RWPE1 (cell line): ENCODE results near the gene MAGI1.

ENCODE experiments used
- CTCF ChIA-PET: fragments of 350-600 bp; sonication (Branson Sonifier 250); formaldehyde crosslinking; extraction: SDS; loops from one replicate; lab custom pipeline; 2021; lab: Yijun Ruan, JAX
- POLR2A ChIA-PET: fragments of 400-600 bp; formaldehyde crosslinking; extraction: SDS; loops from one replicate; lab custom pipeline; 2020; ENCODE audit warnings: antibody characterized with exemption; ENCODE audit not compliant: low non-redundant PET; lab: Yijun Ruan, JAX
- DNase-seq: peaks from one replicate; pipeline ENCODE4 v3.0.0; 2012; ENCODE audit warnings: low spot score
- H3K27ac ChIP-seq: fragments of 450-650 bp; 2 replicates; pipeline ENCODE4 v1.5.1; 2017
- TF ChIP-seq, protein P1 (sequence below): fragments of 450-650 bp; conservative IDR thresholded peaks from 2 replicates; pipeline ENCODE4 v1.5.1; 2017; ENCODE audit warnings: low read depth, mild to moderate bottlenecking

MAGI1 gene

DNA sequence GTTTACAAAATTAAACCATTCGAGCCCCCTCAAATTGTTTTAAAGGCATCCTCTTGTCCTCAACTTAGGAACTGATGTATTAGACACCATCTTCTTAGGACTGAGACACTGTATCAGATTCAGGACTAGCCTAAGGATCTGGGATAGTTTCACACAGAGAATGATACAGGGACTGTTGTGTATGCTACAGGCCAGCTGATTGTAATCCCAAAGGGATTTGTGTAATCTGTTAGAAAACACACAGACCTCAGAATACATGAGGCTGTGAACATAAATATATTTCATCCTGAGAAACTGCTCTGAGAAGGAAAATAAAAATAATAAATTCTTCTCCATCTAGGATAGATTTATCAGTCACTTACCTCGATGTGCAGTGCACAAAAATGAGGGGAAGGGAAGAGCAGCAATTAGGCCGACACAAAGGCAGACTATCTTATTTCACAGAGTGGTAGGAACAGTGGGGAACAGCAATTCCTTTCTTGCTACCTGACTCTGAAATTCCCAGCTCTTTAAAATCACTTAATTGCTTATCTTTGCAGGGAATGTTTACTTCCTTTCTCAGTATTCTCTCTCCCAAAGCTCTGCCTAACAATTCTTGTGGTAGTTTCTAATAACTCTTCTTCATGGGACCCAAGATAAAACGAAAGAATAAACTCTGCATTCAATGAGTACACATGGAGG, 322.5 kb downstream of the MAGI1 start:
- no peak for DNase-seq
- H3K27ac ChIP-seq, result no peak overlapping the region

DNA sequence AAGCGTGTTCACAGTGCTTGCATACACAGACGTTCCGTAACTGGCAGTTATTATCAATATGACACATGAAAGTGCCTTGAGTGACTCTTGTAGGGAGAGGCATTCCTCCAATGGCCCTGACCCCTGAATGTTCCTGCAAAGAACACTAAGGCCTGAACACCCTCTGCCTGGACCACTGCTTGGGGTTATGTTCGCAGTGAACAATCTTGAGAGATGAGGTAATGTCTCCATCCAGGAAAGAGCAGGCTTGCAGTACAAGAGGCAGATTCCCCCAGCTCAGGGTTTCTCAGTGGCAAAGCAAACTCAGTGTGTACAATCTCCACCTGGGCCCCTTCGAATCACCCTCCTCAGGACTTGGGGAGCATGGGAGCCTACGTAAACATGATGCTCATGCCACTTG, 324.6 kb downstream of the MAGI1 start:
- ChIA-PET POLR2A (no interaction called here), CTCF (no interaction called here)
- TF ChIP-seq, protein P1, sequence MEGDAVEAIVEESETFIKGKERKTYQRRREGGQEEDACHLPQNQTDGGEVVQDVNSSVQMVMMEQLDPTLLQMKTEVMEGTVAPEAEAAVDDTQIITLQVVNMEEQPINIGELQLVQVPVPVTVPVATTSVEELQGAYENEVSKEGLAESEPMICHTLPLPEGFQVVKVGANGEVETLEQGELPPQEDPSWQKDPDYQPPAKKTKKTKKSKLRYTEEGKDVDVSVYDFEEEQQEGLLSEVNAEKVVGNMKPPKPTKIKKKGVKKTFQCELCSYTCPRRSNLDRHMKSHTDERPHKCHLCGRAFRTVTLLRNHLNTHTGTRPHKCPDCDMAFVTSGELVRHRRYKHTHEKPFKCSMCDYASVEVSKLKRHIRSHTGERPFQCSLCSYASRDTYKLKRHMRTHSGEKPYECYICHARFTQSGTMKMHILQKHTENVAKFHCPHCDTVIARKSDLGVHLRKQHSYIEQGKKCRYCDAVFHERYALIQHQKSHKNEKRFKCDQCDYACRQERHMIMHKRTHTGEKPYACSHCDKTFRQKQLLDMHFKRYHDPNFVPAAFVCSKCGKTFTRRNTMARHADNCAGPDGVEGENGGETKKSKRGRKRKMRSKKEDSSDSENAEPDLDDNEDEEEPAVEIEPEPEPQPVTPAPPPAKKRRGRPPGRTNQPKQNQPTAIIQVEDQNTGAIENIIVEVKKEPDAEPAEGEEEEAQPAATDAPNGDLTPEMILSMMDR, result no peak
- DNase-seq, result no peak
- no peak overlapping the region for H3K27ac ChIP-seq

More for the DNA sequence above, 322.5 kb downstream of the MAGI1 start:
- CTCF ChIA-PET, result no interaction called here
- TF ChIP-seq, protein P1, result no peak
- POLR2A ChIA-PET, result no interaction called here

DNA sequence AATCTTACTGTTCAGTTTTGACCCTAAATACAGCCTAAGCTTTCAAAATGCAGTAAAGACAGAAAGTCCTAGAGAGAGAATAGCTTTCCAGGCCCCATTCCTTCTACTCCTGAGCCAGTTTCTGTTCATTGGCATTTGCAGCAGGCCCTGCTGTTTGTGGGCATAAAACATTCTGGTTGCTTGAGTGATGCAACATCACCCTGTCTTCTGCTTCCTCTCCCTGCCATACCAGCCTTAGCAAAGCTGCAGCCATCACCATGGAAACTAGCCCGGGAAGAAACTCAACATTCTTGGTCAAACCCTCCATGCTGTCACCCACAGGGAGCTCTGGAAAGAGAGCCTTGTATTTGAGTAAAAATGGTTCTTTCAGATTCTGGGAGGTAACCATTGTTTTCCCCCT, 325.7 kb downstream of the MAGI1 start:
- DNase-seq, result no peak
- ChIA-PET CTCF (interaction anchor here (0.6 kb wide), 1 partner anchor 1089 kb away, joined by 4 read pairs; no protein-coding TSS in a partner anchor), POLR2A (no interaction called here)
- H3K27ac ChIP-seq, result no peak overlapping the region
- TF ChIP-seq, protein P1, result no peak

DNA sequence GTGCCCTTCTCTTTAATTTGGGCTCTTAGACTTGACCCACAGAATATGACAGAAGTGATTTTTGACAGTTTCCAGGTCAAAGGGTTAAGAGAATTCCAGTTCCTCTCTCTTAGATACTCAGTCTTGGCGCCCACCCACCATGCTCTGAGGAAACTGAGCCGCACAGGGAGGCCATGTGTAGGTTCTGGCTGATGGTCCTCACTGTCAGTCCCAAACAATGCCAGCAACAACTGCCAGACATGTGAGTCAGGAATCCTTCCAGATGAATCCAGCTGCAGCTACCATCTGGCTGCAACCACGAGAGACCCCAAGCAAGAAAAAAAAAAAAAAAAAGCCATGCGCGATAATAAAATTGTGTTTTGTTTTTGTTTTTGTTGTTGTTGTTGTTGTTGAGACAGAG, 326.6 kb downstream of the MAGI1 start:
- no peak overlapping the region for H3K27ac ChIP-seq
- POLR2A ChIA-PET, result no interaction called here
- CTCF ChIA-PET, result no interaction called here
- DNase-seq, result no peak
- TF ChIP-seq, protein P1, result no peak

DNA sequence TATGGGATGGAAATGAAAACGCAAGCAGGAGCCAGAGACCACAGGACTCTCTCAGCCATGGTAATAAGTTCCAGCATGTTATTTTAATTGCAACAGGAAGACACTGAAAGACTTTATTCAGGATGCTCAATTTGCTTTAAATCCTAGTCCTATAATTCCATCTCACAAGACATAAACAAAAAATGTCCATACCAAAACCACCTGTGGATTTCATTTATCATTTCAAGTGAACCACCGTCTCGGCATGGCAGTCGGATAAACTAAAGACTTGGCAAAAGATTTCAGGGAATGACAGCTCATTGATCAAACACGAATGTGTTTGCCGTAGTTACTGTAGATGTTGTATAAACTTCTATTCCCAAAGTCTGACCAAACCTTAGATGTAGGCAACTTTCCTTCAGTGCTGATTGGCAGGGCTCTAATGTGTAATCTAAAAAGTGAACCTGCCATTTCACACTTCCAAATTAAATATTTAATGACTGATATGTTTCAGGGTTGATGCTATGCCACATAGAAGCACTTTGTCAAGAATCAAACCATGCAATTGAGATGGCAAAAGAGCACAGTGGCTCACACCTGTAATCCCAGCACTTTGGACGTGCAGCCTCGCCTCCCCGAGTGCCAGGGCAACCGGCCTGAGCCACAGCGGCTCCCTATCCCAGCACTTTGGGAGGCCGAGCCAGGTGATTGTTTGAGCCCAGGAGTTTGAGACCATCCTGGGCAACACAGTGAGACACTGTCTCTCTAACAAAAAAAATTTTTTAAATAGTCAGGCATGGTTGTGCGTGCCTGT, 331.7 kb downstream of the MAGI1 start:
- POLR2A ChIA-PET, result no interaction called here
- H3K27ac ChIP-seq, result no peak overlapping the region
- CTCF ChIA-PET, result no interaction called here
- TF ChIP-seq, protein P1, result no peak
- DNase-seq, result no peak

DNA sequence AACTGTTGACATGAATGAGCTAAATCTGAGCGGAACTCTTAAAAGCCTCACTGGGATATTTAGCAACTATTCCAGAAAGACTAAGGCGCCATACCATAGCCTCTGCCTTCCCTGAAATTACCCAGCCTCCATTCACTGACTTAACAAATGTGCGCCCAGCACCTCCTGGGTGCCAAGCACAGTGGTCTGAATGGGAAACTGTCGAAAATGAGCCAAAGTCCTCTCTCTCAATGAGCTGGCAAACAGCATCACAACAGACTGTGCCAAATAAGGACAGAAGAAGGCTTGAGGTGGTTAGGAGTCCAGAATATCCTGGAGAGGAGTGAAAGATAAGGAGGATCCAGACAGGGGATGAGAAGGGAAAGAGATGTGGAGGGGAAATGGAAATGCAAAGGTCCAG, 332.4 kb downstream of the MAGI1 start:
- TF ChIP-seq, protein P1, result no peak
- H3K27ac ChIP-seq, result no peak overlapping the region
- POLR2A ChIA-PET, result no interaction called here
- no peak for DNase-seq
- CTCF ChIA-PET, result no interaction called here
